DOHH2 (cell line): Measurements from ENCODE around the gene ENPP6.

ENCODE experiments used
- H3F3A ChIP-seq: fragments of 200-600 bp; sonication (generic), shearing (Covaris generic); 2 replicates; pipeline ENCODE4 v1.6.0; 2016; ENCODE audit warnings: antibody characterized with exemption, mild to moderate bottlenecking; ENCODE audit not compliant: control insufficient read depth, insufficient read depth
- H3K27ac ChIP-seq: fragments of 200-600 bp; sonication (generic); 2 replicates; pipeline ENCODE4 v1.5.1; 2014; ENCODE audit warnings: low read depth, mild to moderate bottlenecking, low read length, moderate library complexity
- H3K27me3 ChIP-seq: fragments of 200-600 bp; sonication (generic); 2 replicates; pipeline ENCODE4 v1.6.1; 2014; ENCODE audit warnings: mild to moderate bottlenecking, low read length, mixed read lengths; ENCODE audit not compliant: control insufficient read depth
- H3K36me3 ChIP-seq: fragments of 200-600 bp; sonication (generic); 2 replicates; pipeline ENCODE4 v1.6.1; 2014; ENCODE audit warnings: mild to moderate bottlenecking, low read length, moderate library complexity, mixed read lengths; ENCODE audit not compliant: control insufficient read depth
- H3K4me1 ChIP-seq: fragments of 200-600 bp; sonication (generic); 2 replicates; pipeline ENCODE4 v1.6.1; 2014; ENCODE audit warnings: mild to moderate bottlenecking, low read length, mixed read lengths; ENCODE audit not compliant: control insufficient read depth
- H3K4me2 ChIP-seq: fragments of 200-600 bp; sonication (generic); 2 replicates; pipeline ENCODE4 v1.6.0; 2014; ENCODE audit warnings: mild to moderate bottlenecking, low read length, moderate library complexity
- H3K4me3 ChIP-seq: fragments of 200-600 bp; sonication (generic); 2 replicates; pipeline ENCODE4 v1.5.1; 2014; ENCODE audit warnings: mild to moderate bottlenecking, low read length, mixed read lengths
- H3K79me2 ChIP-seq: fragments of 200-600 bp; sonication (generic); 2 replicates; pipeline ENCODE4 v1.6.1; 2014; ENCODE audit warnings: mild to moderate bottlenecking, low read length, mixed read lengths; ENCODE audit not compliant: control insufficient read depth
- H3K9me2 ChIP-seq: fragments of 200-600 bp; sonication (generic); replicated peaks from 2 replicates; pipeline ENCODE4 v1.6.1; 2014; ENCODE audit warnings: mild to moderate bottlenecking, low read length, mixed read lengths; ENCODE audit not compliant: control insufficient read depth
- H3K9me3 ChIP-seq: fragments of 200-600 bp; sonication (generic); 2 replicates; pipeline ENCODE4 v1.6.1; 2014; ENCODE audit warnings: antibody characterized with exemption, low read length, mixed read lengths; ENCODE audit not compliant: control insufficient read depth, insufficient read depth
- H4K20me1 ChIP-seq: fragments of 200-600 bp; sonication (generic); 2 replicates; pipeline ENCODE4 v1.6.0; 2014; ENCODE audit warnings: low read depth, mild to moderate bottlenecking, antibody characterized with exemption, low read length, moderate library complexity; ENCODE audit not compliant: control insufficient read depth, insufficient read depth
- EZH2phosphoT487 ChIP-seq: fragments of 200-600 bp; sonication (generic); IDR thresholded peaks from 2 replicates; pipeline ENCODE4 v1.6.1; 2017; ENCODE audit warnings: borderline replicate concordance, mild to moderate bottlenecking, antibody characterized with exemption, low read length, moderate library complexity, mixed read lengths
- TF ChIP-seq, protein P1 (sequence below): fragments of 200-600 bp; sonication (generic); IDR thresholded peaks from one replicate; pipeline ENCODE4 v1.5.1; 2014; ENCODE audit warnings: antibody characterized with exemption, mild to moderate bottlenecking, low read depth, low read length; ENCODE audit not compliant: poor library complexity, severe bottlenecking

The ENPP6 gene

DNA sequence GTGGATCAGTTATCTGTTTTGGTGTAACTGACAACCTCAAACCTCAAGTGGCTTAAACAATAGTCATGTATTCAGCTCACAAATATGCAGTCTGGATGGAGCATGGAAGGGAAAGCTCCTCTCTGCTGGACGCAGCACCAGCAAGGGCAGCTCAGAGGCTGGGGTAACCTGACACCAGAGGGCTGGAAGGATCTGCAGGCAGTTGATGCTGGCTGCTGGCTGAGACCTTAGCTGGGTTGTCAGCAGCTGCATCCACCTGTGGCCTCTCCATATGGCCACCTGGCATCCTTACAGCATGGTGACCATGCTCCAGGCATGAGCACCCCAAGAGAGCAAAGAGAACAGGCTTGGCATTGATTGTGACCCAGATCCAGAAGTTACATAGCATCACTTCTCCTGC is 46.7 kb downstream of the ENPP6 start:
- Histone ChIP-seq H3K36me3 (no peaks in the 10 kb centered on the region), H4K20me1 (no peaks in the 10 kb centered on the region; the same call in 1 of the 2 replicates), H3F3A (no peaks in the 10 kb centered on the region), H3K4me2 (no peak overlapping the region), H3K9me2 (no peaks in the 10 kb centered on the region), H3K4me3 (no peak overlapping the region), H3K9me3 (no peaks in the 10 kb centered on the region), H3K79me2 (no peaks in the 10 kb centered on the region), H3K4me1 (no peaks in the 10 kb centered on the region), H3K27me3 (peaks cover 14% of the 10 kb centered on the region), H3K27ac (no peak overlapping the region)
- TF ChIP-seq, protein P1, sequence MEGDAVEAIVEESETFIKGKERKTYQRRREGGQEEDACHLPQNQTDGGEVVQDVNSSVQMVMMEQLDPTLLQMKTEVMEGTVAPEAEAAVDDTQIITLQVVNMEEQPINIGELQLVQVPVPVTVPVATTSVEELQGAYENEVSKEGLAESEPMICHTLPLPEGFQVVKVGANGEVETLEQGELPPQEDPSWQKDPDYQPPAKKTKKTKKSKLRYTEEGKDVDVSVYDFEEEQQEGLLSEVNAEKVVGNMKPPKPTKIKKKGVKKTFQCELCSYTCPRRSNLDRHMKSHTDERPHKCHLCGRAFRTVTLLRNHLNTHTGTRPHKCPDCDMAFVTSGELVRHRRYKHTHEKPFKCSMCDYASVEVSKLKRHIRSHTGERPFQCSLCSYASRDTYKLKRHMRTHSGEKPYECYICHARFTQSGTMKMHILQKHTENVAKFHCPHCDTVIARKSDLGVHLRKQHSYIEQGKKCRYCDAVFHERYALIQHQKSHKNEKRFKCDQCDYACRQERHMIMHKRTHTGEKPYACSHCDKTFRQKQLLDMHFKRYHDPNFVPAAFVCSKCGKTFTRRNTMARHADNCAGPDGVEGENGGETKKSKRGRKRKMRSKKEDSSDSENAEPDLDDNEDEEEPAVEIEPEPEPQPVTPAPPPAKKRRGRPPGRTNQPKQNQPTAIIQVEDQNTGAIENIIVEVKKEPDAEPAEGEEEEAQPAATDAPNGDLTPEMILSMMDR = no peak
- TF ChIP-seq EZH2phosphoT487 = no peak

DNA sequence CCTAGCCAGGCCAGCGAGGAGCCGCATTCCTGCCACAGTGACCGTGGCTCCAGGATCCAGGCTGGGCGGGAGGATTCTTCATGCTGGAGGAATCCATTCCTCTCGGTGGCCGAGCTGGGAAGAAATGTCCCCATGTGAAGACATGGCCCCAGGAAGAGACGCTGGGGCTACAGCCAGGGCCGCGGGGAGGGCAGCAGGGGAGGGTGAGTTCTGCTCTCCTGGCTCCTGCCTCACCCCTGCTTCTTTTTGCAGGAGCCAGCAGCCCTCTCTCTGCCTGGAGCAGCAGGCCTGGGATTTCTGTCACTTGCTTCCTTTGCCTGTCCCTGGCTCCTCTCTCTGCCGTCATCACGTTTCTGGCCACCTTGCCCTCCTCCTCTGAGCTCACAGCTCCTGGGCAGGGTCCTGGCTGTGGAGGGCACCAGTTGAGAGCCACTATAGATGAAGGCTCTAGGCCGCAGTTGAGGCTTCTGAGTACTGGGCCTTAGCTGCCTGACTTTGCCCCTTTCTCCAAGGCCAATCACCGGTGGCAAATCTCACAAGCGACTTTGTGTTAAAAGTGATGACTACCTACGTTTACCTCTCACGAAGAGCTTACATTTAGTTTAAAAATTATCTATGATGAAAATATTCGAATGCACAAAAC is 48.3 kb downstream of the ENPP6 start:
- Histone ChIP-seq H3K79me2 (no peaks in the 10 kb centered on the region), H3K4me1 (no peaks in the 10 kb centered on the region), H3F3A (no peaks in the 10 kb centered on the region), H3K9me2 (no peaks in the 10 kb centered on the region), H3K4me3 (no peak overlapping the region), H4K20me1 (no peaks in the 10 kb centered on the region), H3K27ac (no peak overlapping the region), H3K9me3 (no peaks in the 10 kb centered on the region), H3K36me3 (no peaks in the 10 kb centered on the region), H3K27me3 (peaks cover 26% of the 10 kb centered on the region), H3K4me2 (no peak overlapping the region)
- TF ChIP-seq, protein P1 = no peak
- no peak for TF ChIP-seq EZH2phosphoT487

GRCh38 chr4:184168406-184169019 is 49.2 kb downstream of the ENPP6 start:
- Histone ChIP-seq H3K4me3 (no peak overlapping the region), H3F3A (no peaks in the 10 kb centered on the region), H3K9me2 (no peaks in the 10 kb centered on the region), H4K20me1 (no peaks in the 10 kb centered on the region), H3K27me3 (peaks cover 28% of the 10 kb centered on the region), H3K4me1 (no peaks in the 10 kb centered on the region), H3K4me2 (no peak overlapping the region), H3K27ac (no peak overlapping the region), H3K79me2 (no peaks in the 10 kb centered on the region), H3K9me3 (no peaks in the 10 kb centered on the region), H3K36me3 (no peaks in the 10 kb centered on the region)
- TF ChIP-seq EZH2phosphoT487 = no peak
- TF ChIP-seq, protein P1 = peak; percentile 87
